ENCODE results near the gene MAP3K15.

GRCh38 chrX:19403696-19404095 lies 111.6 kb downstream of the MAP3K15 start:
- no peak for TF ChIP-seq CTCF (IDR thresholded peaks at IDR 0.05)
- no peak for TF ChIP-seq EZH2 (IDR thresholded peaks at IDR 0.05)
